ENCODE measurements around the gene A4GALT. TPM values are rescaled to one million over a fixed set of nuclear protein-coding genes. Genes with fewer than 3 reads are reported as not detected.

Gene A4GALT
- total RNA-seq, 1 experiment from 2014 or later, result 3.4 TPM

DNA sequence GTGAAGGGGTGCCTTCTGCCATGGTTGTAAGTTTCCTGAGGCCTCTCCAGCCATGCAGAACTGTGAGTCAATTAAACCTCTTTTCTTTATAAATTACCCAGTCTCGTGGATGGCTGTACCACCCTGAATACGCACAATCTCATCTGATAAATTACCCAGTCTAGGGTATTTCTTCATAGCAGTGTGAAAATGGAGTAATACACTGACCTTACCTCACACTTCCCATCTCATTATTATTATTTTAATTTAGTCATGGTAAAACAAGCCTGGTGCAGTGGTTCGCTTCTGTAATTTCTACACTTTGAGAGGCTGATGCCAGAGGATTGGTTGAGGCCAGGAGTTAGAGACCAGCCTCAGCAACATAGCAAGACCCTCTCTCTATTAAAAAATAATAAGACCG, 41.0 kb downstream of the A4GALT start:
- Histone ChIP-seq H3K18ac (ENCODE audit: insufficient read length, low read depth, low read length) (no peak overlapping the region), H3K4me2 (ENCODE audit: insufficient read depth, insufficient read length, low read length) (no peak overlapping the region), H3K56ac (ENCODE audit: insufficient read length, low read depth, low read length) (no peak overlapping the region), H2AFZ (ENCODE audit: low read length) (no peak overlapping the region), H3K79me1 (ENCODE audit: insufficient read depth, low read depth, low read length, poor library complexity, severe bottlenecking) (no peaks in the 10 kb centered on the region), H4K20me1 (ENCODE audit: control insufficient read depth, insufficient read depth, insufficient read length) (no peaks in the 10 kb centered on the region), H4K5ac (ENCODE audit: insufficient read length, low read depth, low read length) (no peak overlapping the region), H3K9me3 (ENCODE audit: control insufficient read depth, low read depth, low read length) (no peaks in the 10 kb centered on the region), H3T11ph (ENCODE audit: low read length) (no peak overlapping the region), H3K27me3 (ENCODE audit: insufficient read depth, low read length) (no peaks in the 10 kb centered on the region), H3K27ac (ENCODE audit: insufficient read length, low read depth, low read length) (no peak overlapping the region), H3K4me1 (ENCODE audit: insufficient read depth, low read length) (no peaks in the 10 kb centered on the region), H2BK120ac (ENCODE audit: low read depth, low read length, poor library complexity, severe bottlenecking) (no peak overlapping the region), H2BK15ac (ENCODE audit: low read depth, low read length) (no peak overlapping the region), H3K9ac (ENCODE audit: extremely low read depth, insufficient read length, low read length) (no peak overlapping the region), H3K4ac (ENCODE audit: low read depth, low read length) (no peak overlapping the region), H3K14ac (ENCODE audit: insufficient read depth, low read length) (no peak overlapping the region), H2AK5ac (ENCODE audit: insufficient read length, low read length) (no peak overlapping the region), H2BK12ac (ENCODE audit: insufficient read length, low read depth, low read length) (no peak overlapping the region), H4K8ac (replicated peaks; ENCODE audit: insufficient read length, low read depth, low read length) (no peak overlapping the region), H2BK5ac (ENCODE audit: insufficient read length, low read length) (no peak overlapping the region), H3K79me2 (ENCODE audit: insufficient read depth, low read length) (no peaks in the 10 kb centered on the region), H2BK20ac (ENCODE audit: low read depth, low read length, poor library complexity, severe bottlenecking) (no peak overlapping the region), H3K23ac (ENCODE audit: insufficient read length, low read depth, low read length) (no peak overlapping the region), H3K23me2 (ENCODE audit: insufficient read length, low read depth, low read length, poor library complexity, severe bottlenecking) (no peaks in the 10 kb centered on the region), H4K91ac (ENCODE audit: insufficient read length, low read depth, low read length) (no peak overlapping the region)
- no peak overlapping the region for H3K27ac Mint-ChIP-seq
- TF ChIP-seq, protein P1, sequence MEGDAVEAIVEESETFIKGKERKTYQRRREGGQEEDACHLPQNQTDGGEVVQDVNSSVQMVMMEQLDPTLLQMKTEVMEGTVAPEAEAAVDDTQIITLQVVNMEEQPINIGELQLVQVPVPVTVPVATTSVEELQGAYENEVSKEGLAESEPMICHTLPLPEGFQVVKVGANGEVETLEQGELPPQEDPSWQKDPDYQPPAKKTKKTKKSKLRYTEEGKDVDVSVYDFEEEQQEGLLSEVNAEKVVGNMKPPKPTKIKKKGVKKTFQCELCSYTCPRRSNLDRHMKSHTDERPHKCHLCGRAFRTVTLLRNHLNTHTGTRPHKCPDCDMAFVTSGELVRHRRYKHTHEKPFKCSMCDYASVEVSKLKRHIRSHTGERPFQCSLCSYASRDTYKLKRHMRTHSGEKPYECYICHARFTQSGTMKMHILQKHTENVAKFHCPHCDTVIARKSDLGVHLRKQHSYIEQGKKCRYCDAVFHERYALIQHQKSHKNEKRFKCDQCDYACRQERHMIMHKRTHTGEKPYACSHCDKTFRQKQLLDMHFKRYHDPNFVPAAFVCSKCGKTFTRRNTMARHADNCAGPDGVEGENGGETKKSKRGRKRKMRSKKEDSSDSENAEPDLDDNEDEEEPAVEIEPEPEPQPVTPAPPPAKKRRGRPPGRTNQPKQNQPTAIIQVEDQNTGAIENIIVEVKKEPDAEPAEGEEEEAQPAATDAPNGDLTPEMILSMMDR (conservative IDR thresholded peaks at IDR 0.05), result no peak
- peaks cover 12 to 15% of the 10 kb centered on the region in 2 experiments for H3K9me3 Mint-ChIP-seq
- no peak overlapping the region for H3K4me3 Mint-ChIP-seq
- 0 out of 4 replicates have a peak, but pooled peaks cover 0 to 2% of the 10 kb centered on the region in 2 experiments for H3K4me1 Mint-ChIP-seq
- no peak for DNase-seq
- no peaks in the 10 kb centered on the region; a peak in 3 of 7 replicates for H3K36me3 Mint-ChIP-seq (ENCODE audit: insufficient read depth in 1 of 3, low read depth in 3 of 3)
- no CpG with 5 or more reads among the region's 4 CpGs for WGBS (ENCODE audit: extremely low coverage, insufficient read length, low lambda C conversion rate)
- H3K27me3 Mint-ChIP-seq (ENCODE audit: low read depth), result peaks cover 22% of the 10 kb centered on the region
